ENCODE data around the gene LCLAT1.

The LCLAT1 gene

DNA sequence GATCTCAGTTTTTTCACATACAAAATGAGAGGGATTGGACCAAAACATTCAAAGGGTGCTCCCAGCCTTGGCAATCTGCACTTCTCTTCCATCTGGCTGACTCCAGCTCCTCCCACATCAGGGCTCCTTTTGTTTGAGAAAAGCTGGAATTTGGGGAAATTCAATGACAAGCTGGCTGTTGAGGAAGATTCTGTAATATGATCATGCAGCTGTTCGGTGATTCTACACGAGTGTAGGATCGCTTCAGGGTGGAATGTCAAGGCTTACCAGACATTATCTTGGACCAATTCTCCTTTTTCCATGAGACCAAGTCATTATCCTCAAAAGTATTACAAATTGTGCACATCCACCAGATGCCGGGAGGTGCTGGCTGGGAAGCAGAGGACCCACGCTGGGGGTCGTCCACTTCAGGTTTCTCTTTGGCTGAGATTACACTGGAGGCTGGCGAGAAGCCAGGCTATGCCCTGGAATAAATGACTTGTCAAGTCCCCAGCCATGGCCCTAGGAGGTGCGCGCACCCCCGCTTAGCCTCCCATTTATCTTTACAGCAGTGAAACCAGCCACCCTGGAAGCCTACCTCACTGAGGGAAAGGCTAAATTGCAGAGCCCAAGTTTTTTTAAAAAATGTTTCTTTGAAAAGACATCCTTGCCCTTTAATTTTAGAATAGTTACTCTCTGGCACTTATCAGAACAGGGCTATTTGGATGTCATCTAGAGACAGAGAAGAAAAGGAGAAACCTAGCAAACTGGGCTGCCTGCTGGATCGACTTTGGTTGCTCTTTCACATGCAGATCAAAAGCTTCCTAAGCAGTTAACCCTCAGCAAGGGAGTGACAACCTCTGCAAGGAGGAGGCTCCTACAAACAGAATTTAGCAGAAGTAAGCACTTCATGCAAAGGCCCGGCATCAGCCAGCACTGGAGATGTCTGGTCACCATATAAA is 42.5 kb upstream of the LCLAT1 start:
- TF ChIP-seq, protein P1, sequence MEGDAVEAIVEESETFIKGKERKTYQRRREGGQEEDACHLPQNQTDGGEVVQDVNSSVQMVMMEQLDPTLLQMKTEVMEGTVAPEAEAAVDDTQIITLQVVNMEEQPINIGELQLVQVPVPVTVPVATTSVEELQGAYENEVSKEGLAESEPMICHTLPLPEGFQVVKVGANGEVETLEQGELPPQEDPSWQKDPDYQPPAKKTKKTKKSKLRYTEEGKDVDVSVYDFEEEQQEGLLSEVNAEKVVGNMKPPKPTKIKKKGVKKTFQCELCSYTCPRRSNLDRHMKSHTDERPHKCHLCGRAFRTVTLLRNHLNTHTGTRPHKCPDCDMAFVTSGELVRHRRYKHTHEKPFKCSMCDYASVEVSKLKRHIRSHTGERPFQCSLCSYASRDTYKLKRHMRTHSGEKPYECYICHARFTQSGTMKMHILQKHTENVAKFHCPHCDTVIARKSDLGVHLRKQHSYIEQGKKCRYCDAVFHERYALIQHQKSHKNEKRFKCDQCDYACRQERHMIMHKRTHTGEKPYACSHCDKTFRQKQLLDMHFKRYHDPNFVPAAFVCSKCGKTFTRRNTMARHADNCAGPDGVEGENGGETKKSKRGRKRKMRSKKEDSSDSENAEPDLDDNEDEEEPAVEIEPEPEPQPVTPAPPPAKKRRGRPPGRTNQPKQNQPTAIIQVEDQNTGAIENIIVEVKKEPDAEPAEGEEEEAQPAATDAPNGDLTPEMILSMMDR (conservative IDR thresholded peaks at IDR 0.05), result no peak

DNA sequence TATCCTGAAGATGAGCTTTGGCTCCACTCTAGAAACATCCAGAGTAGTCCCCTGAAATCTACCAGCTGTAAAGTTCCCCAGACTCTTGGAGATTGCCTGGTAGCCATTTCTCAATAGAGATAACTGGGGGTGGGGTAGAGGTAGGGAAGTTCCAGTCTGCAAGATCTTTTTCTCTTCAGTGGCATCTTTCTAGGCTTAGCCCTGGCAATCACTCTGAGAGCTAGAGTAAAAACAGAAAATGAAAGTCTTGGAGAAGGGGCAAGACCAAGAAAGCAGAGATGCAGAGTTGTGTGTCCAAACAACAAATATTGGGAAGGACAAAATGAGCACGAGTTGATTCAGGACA is 41.8 kb upstream of the LCLAT1 start:
- TF ChIP-seq, protein P1 (conservative IDR thresholded peaks at IDR 0.05), result no peak
- H3K27ac ChIP-seq, result no peak overlapping the region

More for the DNA sequence above, 42.5 kb upstream of the LCLAT1 start:
- peak overlapping the region; percentile 84 for H3K27ac ChIP-seq

DNA sequence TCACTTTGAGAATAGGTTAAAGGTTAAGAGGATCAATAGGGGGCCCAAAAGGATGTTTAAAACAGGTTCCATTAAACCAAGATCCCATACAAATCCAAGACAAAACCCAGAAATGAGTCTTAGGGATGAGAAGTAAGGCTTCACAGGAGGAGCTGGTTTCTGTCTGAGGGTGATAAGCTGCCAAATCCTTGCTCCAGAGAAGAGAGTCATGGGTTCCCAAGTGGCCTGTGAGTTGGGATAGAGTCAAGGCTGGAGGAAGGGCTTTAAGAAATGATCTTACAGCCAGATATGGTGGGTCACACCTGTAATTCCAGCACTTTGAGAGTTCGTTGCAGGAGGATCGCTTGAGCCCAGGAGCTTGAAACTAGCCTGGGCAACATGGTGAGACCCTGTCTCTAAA is 40.2 kb upstream of the LCLAT1 start:
- H3K27ac ChIP-seq, result no peak overlapping the region
- TF ChIP-seq, protein P1 (conservative IDR thresholded peaks at IDR 0.05), result no peak

DNA sequence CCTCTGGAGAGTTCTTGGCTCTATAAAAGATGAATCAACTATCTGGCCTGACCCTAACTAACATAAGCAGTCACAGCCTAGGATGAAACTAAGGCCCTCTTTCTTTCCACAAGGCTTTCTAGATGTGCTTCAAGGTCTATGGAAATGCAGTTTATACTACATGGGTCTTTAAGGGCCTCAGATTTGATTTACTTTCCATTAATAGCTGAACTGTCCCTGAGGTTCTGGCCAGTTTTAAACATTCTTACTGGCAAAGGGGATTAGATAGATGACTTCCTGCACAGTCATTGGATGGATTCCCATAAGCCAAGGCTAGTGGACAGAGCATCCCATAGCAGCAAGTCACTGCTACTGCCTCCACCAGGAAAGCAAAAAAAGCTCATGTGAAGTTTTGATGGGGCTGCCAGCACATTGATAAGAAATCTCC is 38.1 kb upstream of the LCLAT1 start:
- TF ChIP-seq, protein P1 (conservative IDR thresholded peaks at IDR 0.05), result no peak
- H3K27ac ChIP-seq, result no peak overlapping the region

DNA sequence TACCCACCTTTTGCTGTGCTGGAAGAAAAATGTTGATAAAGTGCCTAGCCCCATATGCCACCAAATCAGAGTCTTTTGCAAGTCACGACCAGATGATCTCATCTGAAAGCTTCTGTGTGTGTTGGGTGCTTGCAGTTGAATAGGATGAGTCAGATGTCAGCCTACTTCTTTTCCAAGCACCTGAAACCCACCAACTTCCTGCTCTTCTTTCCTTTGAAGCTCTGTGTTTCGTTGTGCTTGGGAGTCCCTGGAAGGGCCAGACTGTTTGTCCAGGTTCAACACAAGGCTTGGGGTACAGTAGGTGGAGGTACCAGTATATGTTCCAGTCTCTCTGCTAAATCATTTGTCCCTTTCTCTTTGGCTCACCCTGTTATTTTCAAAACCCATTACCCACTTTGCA is 36.8 kb upstream of the LCLAT1 start:
- TF ChIP-seq, protein P1 (conservative IDR thresholded peaks at IDR 0.05), result no peak
- no peak overlapping the region for H3K27ac ChIP-seq

DNA sequence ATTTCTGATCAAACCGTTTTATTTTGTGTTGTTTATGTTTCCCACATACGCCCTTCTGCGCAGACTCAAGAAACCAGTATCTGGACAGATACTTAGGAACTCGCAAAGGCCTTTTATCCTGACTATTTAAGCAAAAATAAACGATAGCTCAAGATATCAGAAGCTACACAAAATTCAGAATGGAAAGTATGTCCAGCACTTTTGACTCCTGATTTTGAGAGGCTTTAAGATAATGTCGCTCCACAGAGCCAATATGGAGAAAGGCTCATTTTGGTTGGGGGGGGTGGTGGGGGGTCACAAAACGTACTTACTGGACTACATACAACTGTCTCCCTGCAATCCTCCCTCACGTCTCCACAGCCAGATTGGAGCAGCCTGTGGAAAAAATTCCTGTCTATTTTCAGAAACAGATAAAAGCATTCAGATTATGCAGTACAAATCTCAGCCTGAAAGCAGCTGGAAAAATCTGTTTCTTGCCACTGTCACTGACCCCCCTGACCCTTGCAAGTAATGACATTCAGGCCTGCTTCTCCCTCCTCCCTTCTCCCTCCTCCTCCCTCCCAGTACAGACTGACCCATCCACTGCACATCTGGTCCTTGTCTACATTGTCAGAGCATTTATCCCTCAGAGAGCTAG is 34.9 kb upstream of the LCLAT1 start:
- H3K27ac ChIP-seq, result peak overlapping the region; percentile 30
- TF ChIP-seq, protein P1 (conservative IDR thresholded peaks at IDR 0.05), result no peak

DNA sequence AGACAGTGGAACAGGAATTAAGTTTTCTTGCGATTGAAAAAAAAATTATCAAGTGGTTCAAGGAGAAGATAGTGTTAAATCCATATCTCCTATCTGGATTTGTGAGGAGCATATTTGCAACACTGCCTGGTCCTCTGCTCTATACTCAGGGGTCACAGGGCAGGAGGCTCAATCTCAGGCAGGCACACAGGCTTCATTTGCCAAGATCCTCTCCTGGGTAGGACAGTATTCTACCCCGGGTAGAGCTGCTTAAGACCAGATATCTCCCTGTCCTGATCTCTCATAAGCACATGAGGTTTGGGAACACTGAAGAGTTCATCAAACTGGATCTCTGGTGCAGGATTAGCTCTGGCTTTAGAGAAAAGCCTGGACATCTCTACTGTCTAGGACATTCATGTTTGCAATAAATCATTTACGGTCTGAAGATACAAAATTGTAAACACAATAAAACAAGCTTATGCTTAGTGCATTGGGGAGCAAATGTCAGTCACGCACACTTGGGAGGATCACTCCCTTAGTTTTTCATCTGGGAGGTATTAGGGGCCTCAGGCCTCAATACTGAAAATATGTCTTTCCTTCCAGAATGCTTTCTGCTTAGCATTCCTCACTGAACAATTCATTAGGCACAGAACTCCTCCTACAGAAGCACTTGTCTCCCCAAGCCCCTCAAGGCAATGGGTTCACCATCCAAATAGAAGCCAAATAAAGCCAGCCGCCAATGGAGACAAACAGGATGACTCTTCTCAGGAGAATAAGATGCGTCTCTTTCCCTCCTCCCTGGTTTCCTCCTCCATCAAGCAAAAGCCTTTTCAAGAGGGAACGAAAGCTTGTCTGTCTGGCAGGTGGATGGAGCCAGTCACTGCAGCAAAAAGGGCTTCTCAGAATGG is 34.1 kb upstream of the LCLAT1 start:
- TF ChIP-seq, protein P1 (conservative IDR thresholded peaks at IDR 0.05), result no peak
- H3K27ac ChIP-seq, result peak overlapping the region; percentile 30
